Measurements from ENCODE around the gene MYL12B.
"Not testable (repeated sequence)": the region's sequence is repeated elsewhere in the genome, so short reads cannot be mapped to it uniquely, and the experiment has no call there.

Gene MYL12B

GRCh38 chr18:3297025-3297984 is 35.4 kb downstream of the MYL12B start:
- DNase-seq (ENCODE audit: low read depth): peak; percentile 86

GRCh38 chr18:3304832-3305231 is 42.9 kb downstream of the MYL12B start:
- no peak for DNase-seq (ENCODE audit: low read depth)

- DNase-seq (ENCODE audit: low read depth): peak; percentile 31
Measured at GRCh38 chr18:3305354-3305762, 43.4 kb downstream of the MYL12B start.

- no peak for DNase-seq (ENCODE audit: low read depth)
Measured at GRCh38 chr18:3305933-3306332, 44.0 kb downstream of the MYL12B start.

- no peak for DNase-seq (ENCODE audit: low read depth)
Measured at GRCh38 chr18:3306391-3306790, 44.5 kb downstream of the MYL12B start.

GRCh38 chr18:3313685-3314084 is 51.8 kb downstream of the MYL12B start:
- no peak for DNase-seq (ENCODE audit: low read depth)

GRCh38 chr18:3315344-3315743 is 53.4 kb downstream of the MYL12B start:
- not testable (repeated sequence) for DNase-seq (ENCODE audit: low read depth)

GRCh38 chr18:3319399-3319798 is 57.5 kb downstream of the MYL12B start:
- no peak for DNase-seq (ENCODE audit: low read depth)

GRCh38 chr18:3319894-3320454 is 58.0 kb downstream of the MYL12B start:
- DNase-seq (ENCODE audit: low read depth): no peak

GRCh38 chr18:3321133-3321812 is 59.3 kb downstream of the MYL12B start:
- DNase-seq (ENCODE audit: low read depth): no peak

GRCh38 chr18:3323900-3324299 is 62.0 kb downstream of the MYL12B start:
- no peak for DNase-seq (ENCODE audit: low read depth)

Data from activated T-helper 9 cell treated with anti-CD3 and anti-CD28 coated beads, Interleukin-2, amount 50 U/mL, for 16 hours (primary cell).